ENCODE measurements around the gene AKIRIN2.

Gene AKIRIN2

DNA sequence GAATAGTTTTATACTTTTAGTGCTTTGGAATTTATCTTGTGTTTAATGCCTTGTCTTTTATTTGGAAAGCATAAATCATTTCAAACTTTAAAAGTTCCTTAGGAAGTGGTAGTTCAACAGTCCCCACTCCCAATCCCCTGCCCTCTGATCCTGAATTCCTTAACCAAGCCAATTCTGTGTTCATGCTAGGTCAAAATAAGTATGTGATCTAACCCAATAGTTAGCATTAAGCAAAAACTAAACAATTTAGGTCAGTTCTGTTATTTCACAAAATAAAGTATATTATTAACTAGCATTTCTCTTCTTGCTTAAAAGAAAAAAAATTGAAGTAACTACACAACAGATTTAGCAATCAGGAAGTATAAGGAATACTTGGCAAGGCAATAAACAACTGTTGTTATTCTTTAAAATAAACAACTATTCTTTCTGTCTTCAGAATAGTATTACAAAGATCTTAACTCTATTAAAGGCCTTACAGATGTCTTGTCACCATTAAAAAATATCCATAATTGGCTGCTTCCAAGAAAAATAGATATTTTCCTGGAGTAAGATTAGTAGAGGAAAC is 37.0 kb downstream of the AKIRIN2 start:
- TF ChIP-seq GATA1 (IDR thresholded peaks at IDR 0.05; ENCODE audit: low read depth, low read length) (no peak), POLR2A (IDR thresholded peaks at IDR 0.05; ENCODE audit: low read length) (no peak)
- no peak for DNase-seq

- no peak for TF ChIP-seq POLR2A (IDR thresholded peaks at IDR 0.05; ENCODE audit: low read length)
- TF ChIP-seq GATA1 (IDR thresholded peaks at IDR 0.05; ENCODE audit: low read depth, low read length), result no peak
- no peak for DNase-seq
Observed at GRCh38 chr6:87663434-87663833, 38.6 kb downstream of the AKIRIN2 start.

DNA sequence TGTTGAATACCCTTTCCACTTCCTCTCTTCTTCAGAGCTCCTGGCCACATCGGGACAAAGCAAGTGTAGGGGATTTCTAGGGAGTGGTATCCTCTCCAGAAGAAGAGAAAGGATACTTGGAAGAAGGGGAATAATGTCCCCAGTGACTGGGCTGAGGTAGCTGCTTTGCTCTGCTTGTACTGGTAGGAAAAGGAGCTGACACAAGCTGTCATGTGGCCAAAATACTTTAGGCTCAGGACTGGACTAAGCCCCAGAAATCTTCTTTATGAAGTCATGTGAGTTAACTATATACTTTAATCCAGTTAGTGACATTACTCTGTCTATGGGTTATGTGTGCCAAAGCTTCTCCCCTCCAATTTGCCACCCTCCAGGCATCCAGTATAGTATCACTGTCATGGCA is 40.5 kb downstream of the AKIRIN2 start:
- DNase-seq, result no peak
- TF ChIP-seq POLR2A (IDR thresholded peaks at IDR 0.05; ENCODE audit: low read length), result no peak
- TF ChIP-seq GATA1 (IDR thresholded peaks at IDR 0.05; ENCODE audit: low read depth, low read length), result no peak

- TF ChIP-seq POLR2A (IDR thresholded peaks at IDR 0.05; ENCODE audit: low read length) (no peak), GATA1 (IDR thresholded peaks at IDR 0.05; ENCODE audit: low read depth, low read length) (no peak)
- DNase-seq, result no peak
Observed at GRCh38 chr6:87661016-87661415, 41.0 kb downstream of the AKIRIN2 start.

- DNase-seq, result no peak
- TF ChIP-seq POLR2A (IDR thresholded peaks at IDR 0.05; ENCODE audit: low read length) (no peak), GATA1 (IDR thresholded peaks at IDR 0.05; ENCODE audit: low read depth, low read length) (no peak)
Observed at GRCh38 chr6:87660226-87660911, 41.7 kb downstream of the AKIRIN2 start.

GRCh38 chr6:87658516-87658915 is 43.5 kb downstream of the AKIRIN2 start:
- TF ChIP-seq POLR2A (IDR thresholded peaks at IDR 0.05; ENCODE audit: low read length), result no peak
- no peak for TF ChIP-seq GATA1 (IDR thresholded peaks at IDR 0.05; ENCODE audit: low read depth, low read length)
- DNase-seq, result no peak

DNA sequence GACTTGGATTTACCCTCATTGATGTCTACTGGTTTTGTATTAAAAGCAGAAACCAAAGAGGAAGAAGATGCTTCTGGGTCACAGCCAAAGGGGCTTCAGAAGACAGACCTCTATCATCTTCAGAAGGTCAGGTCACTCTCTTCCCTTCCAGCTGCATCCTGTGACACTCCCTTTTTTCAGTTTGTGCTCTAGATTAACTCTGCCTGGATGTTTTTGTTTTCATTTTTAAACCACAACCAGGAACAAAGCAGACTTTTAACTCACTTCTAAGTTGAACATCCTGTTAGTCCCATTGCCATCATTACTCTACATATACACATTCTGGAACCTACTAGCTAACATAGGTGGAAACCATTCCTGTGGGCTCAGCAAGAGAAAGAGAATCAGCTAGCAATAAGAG is 45.2 kb downstream of the AKIRIN2 start:
- DNase-seq, result no peak

DNA sequence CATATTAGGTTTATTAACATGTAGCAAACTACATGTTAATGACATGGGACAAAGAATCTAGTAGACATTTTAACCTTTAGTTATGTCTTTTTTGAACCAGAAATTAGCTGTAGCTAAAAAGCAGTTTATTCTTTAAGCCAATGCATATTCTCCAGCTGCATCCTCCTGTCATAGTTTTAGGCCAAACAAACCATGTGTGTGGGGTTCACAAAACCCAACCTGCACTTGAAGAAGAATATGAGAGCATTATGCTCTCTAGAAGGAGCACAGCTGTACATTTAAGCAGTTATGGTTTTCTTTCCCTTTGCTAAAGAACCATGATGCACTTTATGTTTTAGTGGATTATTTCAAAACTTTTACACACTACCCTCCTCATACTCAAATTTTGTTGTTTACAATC is 46.2 kb downstream of the AKIRIN2 start:
- TF ChIP-seq GATA1 (IDR thresholded peaks at IDR 0.05; ENCODE audit: low read depth, low read length), result no peak
- no peak for TF ChIP-seq POLR2A (IDR thresholded peaks at IDR 0.05; ENCODE audit: low read length)

More for the DNA sequence above, 45.2 kb downstream of the AKIRIN2 start:
- TF ChIP-seq POLR2A (IDR thresholded peaks at IDR 0.05; ENCODE audit: low read length), result no peak
- no peak for TF ChIP-seq GATA1 (IDR thresholded peaks at IDR 0.05; ENCODE audit: low read depth, low read length)

DNA sequence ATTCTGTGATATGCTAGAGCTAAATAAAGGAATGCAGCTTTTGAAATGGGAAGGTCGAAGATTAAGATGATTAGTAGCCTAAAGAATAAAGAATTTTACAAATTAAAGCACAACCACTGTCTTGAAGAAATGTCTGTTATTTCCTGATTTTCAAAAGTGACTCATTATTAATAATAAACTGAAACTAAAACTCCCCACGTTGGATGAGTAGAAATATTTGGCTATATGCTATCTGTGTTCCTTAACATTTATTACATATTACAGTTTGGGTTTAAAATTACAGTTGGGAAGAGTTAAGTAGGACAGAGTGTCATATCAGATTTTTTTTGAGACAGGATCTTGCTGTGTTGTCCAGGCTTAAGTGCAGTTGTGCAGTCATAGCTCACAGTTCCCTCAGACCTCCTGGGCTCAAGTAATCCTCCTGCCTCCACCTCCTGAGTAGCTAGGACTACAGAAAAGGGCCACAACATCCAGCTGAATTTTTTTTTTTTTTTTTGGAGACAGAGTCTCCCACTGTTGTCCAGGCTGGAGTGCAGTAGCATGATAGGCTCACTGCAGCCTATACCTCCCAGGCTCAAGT is 47.1 kb downstream of the AKIRIN2 start:
- no peak for TF ChIP-seq GATA1 (IDR thresholded peaks at IDR 0.05; ENCODE audit: low read depth, low read length)
- no peak for DNase-seq

More for the DNA sequence above, 46.2 kb downstream of the AKIRIN2 start:
- no peak for DNase-seq

DNA sequence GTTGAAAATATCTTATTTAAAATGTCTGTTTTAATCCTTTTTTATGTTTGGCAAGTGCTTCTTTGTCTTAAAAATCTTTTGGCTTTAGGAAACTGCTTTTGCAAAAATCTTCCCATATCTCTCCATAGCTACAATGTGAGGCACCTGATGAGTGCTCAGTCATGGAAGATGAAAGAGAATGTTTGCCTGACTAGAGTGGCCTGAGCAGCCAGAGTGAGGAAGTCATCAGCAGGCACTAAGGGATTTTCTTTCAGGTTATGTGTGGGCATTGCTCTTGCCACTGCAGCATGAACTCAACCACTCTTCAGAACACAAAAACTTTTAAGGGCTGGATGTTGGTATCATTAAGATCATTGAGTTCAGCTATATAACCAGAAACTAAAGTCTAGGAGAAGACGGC is 47.9 kb downstream of the AKIRIN2 start:
- no peak for DNase-seq
- TF ChIP-seq GATA1 (IDR thresholded peaks at IDR 0.05; ENCODE audit: low read depth, low read length), result no peak

- TF ChIP-seq GATA1 (IDR thresholded peaks at IDR 0.05; ENCODE audit: low read depth, low read length), result no peak
- no peak for TF ChIP-seq POLR2A (IDR thresholded peaks at IDR 0.05; ENCODE audit: low read length)
- DNase-seq, result no peak
Observed at GRCh38 chr6:87653074-87653962, 48.7 kb downstream of the AKIRIN2 start.

DNA sequence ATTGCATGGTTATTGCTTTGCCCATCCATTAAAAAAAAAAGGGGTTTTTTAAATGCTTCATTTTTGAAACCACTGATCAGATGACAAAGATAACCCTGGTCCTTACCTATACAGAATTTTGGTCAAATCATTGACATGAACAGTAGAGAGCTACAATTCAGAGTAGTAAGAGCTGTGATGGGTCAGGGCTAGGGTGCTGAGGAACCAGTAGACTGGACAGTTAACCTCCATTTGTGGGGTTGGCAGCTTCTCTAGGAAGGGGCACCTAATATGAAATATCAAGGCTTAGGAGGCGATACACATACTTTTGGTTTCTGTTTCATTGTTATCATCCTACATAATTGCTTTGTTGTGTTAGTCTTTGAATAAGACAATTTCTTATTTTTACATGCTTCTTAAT is 57.0 kb downstream of the AKIRIN2 start:
- no peak for DNase-seq
- TF ChIP-seq POLR2A (IDR thresholded peaks at IDR 0.05; ENCODE audit: low read length), result no peak
- no peak for TF ChIP-seq GATA1 (IDR thresholded peaks at IDR 0.05; ENCODE audit: low read depth, low read length)

DNA sequence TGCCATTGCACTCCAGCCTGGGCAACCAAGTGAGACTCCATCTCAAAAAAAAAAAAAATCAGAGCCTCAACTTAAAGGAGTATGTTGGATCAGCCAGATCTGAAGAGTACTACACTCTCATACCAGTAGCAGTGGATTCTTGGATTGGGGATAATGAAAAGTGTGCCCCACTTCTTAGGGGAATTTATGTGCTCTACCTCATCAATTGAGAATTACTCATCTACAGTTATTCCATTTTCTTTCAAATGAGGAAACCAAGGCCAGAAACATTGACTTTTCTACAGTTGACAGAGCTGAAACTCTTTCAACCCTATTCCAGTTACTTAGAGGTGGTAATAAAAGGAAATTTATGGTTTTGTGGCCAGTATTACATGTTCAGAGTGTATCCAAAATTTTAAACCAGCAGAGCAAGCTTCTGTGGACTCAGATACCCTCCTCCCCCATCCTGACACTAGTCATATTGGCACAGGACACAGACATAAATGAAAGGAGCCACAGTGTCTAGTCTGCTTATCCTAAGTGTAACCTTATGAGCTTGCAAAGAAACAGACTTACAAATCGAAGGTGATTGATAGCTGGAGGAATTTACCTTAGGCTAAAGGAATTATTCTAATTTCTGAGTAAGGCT is 60.9 kb downstream of the AKIRIN2 start:
- no peak for TF ChIP-seq POLR2A (IDR thresholded peaks at IDR 0.05; ENCODE audit: low read length)
- no peak for TF ChIP-seq GATA1 (IDR thresholded peaks at IDR 0.05; ENCODE audit: low read depth, low read length)
- DNase-seq, result no peak

DNA sequence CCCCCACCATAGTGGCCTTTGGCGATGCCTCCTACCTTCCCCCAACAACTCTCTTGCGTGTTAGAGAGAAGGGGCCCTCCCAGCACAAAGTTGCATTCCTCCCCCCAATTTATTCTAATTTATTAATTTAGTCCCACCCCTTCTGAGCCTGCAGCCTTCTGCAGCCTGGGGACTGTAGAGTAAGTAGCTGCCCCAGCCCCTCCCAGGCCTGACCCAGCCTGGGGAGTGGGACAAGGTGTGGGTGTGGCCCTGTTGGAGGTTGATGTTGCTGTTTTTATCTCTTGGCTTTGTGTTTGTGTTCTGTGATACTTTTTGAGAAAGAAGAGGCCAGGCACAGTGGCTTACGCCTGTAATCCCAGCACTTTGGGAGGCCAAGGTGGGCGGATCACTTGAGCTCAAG is 62.7 kb downstream of the AKIRIN2 start:
- DNase-seq, result no peak
- no peak for TF ChIP-seq POLR2A (IDR thresholded peaks at IDR 0.05; ENCODE audit: low read length)
- TF ChIP-seq GATA1 (IDR thresholded peaks at IDR 0.05; ENCODE audit: low read depth, low read length), result no peak
